Coronary artery (tissue), 2 donors: ENCODE data around the gene DCAF4.

Source experiments
- DNase-seq: peaks from one replicate; pipeline ENCODE4 v3.0.0-alpha.2; 2017; ENCODE audit warnings: low spot score
- H3K27ac ChIP-seq, 2 donors: fragments of 200-600 bp; sonication (generic); one replicate each; pipeline ENCODE4 v1.5.1; 2016 to 2019
- H3K4me3 ChIP-seq: fragments of 200-600 bp; sonication (generic); 2 replicates; pipeline ENCODE4 v1.5.1; 2016; ENCODE audit warnings: mild to moderate bottlenecking, moderate library complexity
- CTCF ChIP-seq: fragments of 200-600 bp; sonication (generic); IDR thresholded peaks from one replicate; pipeline ENCODE4 v1.5.1; 2019; ENCODE audit warnings: antibody characterized with exemption

Gene DCAF4

DNA sequence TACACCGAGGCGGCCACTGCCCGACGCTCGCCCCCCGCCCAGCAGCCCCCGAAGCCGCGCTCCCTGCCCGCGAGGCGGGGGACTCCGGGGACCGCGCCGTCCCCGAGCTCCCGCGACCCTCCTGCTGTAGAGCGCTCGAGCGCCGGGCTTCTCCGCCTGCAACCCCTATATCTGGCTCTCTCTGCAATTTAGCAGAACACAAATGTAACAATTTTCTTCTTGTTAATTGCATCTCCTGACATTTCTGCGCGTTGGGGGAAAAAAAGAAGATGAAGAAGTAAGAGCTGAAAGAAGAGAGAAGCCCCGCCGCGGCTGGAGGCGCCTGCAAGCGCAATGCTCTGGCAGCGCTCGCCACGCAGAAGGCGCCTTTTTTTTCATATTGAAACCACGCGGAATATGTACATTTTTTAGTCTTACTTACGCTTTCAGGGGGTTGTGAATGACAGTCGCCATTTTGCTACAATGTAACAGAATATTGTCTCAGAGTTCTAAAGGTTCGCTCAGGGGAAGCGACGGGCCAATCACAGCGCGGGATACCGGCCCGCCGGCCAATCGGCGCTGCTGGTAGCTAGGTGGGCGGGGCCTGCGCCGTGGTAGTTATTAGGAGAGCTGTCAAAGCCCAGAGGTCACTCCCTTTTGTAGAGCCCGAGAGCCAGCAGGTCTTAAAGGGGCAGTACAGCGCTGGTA is 32.5 kb upstream of the DCAF4 start, which contains the start of gene DPF3:
Gene DPF3, minus strand, starts transcription at position 466 of the 687 bp plus-strand sequence. Its CDS starts 13 bp downstream, at position 453.
- no peak for TF ChIP-seq CTCF
- DNase-seq = peak; percentile 95
- H3K27ac ChIP-seq = peak within 1 kb of the TSS; percentile 23 to 54

DNA sequence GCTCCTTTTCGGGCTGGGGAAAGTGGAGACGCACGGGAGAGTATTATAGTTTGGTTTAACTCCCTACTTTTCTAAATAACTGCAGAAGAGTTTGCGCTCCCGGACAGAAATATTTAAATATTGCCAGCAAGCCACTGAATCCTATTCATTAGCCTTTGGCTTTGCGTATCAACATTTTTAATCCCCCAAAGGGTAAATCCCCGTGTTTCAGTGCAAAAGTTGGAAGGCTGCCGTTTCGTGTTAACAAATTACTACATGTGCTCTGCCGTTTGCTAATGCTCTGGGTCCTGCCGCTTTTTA is 32.0 kb upstream of the DCAF4 start:
- H3K27ac ChIP-seq = peak overlapping the region; percentile 23 to 54
- no peak for DNase-seq
- peak overlapping the region; percentile 85 for H3K4me3 ChIP-seq
- no peak for TF ChIP-seq CTCF

More for the DNA sequence above, 32.5 kb upstream of the DCAF4 start, which contains the start of gene DPF3:
- peak within 1 kb of the TSS; percentile 85 for H3K4me3 ChIP-seq

DNA sequence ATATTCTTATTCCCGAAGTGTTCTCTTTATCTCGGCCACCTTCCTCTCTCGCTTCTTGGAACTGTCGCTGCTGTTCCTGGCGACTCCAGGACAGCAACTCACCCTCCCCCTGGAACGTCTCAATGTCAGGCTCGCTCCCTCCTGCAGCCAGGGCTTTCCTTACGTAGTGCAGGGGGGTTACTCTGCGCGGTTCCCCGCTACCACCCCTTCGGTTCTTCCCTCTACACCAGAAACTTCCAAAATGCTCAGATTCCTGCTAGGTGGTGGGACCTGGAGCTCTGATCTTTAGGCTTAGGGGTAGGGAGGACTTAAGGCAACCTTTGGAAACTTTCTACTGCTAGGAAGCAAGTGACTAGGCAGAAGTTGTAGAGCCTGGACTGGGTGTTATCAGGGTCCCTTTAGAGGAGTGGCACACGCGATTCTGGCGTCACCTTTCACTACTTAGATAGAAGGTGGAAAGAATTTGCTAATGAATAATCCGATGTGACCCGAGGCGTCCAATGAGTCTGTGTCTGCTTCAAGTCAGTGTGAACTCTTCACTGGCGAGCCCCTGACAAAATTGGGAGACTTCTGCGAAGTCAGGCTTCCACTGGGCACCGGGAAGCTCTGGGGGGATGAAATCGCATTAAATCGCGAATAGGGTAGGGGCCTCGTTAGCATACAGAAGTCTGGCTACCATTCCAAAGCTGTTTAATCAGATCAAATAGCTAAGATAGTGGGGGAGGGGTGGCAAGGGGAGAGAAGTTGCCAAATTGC is 31.5 kb upstream of the DCAF4 start:
- no peak for DNase-seq
- Histone ChIP-seq H3K4me3 (peak overlapping the region; percentile 85), H3K27ac (peak overlapping the region; percentile 23 to 54)
- TF ChIP-seq CTCF = no peak

DNA sequence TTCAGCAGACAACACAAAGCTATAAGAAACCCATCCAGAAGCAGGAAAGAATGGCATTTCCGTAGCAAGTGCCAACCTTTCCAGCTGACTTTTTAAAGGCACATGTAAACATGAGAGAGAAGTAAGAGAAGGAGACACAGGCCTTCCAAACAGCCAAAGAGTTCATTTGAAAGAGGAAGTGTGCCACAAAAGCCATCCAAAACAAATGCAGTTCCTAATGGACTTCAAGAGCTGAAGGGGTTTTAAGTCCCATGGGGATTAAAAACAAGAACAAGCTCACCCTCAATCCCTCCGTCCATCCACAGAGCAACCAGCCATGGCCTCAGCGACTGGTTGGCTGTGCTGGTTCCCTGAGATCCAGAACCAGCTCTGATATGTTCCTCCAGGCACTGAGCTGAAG is 27.8 kb upstream of the DCAF4 start:
- TF ChIP-seq CTCF = no peak
- no peak overlapping the region for H3K27ac ChIP-seq
- H3K4me3 ChIP-seq = no peak overlapping the region
- no peak for DNase-seq

DNA sequence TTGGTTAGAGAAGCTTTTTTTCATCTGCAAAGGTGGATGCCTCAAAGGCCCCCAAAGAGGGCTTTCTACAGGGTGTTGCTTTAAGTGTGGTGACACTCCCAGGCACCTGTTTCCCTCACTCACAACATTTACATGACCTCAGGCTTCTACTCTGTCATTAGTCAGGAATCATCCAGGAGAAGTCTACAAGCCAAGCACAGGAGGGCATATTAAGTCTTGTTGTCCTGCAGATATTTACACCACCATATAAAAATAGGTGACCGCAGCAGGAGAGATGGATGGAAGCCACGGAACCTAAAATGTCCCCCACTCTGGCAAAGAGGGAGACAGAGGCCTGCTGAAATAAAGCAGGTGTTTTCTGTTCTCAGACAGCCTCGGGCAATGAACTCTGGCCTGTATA is 24.9 kb upstream of the DCAF4 start:
- Histone ChIP-seq H3K27ac (no peak overlapping the region), H3K4me3 (no peak overlapping the region)
- TF ChIP-seq CTCF = no peak
- DNase-seq = no peak

DNA sequence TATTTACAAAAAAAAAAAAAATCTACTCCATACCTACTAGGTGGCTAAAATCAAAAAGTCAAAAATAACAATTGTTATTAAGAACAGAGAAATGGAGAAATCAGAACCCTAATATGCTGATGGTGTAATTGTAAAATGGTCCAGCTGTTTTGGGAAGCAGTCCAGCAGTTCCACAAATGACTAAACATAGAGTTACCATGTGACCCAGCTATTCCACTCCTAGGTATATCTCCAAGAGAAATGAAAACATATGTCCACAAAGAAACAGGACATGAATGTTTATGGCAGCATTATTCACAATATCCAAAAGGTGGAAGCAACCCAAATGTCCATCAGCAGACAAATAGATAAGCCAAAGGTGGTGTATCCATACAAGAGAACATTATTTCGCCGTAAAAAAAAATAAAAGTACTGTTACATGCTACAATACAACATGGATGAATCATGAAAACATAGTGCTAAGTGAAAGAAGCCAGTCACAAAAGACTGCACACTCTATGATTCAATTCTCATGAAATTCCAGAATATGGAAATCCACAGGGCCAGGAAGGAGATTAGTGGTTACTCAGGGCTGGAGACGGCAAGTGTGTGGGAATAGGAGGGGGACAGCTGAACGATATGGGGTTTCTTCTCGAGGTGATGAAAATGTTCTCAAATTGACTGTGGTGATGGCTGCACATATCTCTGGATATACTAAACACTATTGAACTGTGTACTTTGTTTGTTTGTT is 23.3 kb upstream of the DCAF4 start:
- no peak for TF ChIP-seq CTCF
- Histone ChIP-seq H3K27ac (no peak overlapping the region), H3K4me3 (no peak overlapping the region)
- no peak for DNase-seq
